Measurements from ENCODE around the gene DDX24. TPM values are rescaled to one million over a fixed set of nuclear protein-coding genes. Genes with fewer than 3 reads are reported as not detected.

Gene DDX24
- total RNA-seq, 1 donor from 2014 or later, result 109 TPM

- H3K4me3 ChIP-seq, result no peak overlapping the region
- intact Hi-C loops (cut with DNase I), result no loop called here
- H3K36me3 ChIP-seq, result no peaks in the 10 kb centered on the region
- H3K27me3 ChIP-seq, result no peaks in the 10 kb centered on the region
- H3K9me3 ChIP-seq, result no peaks in the 10 kb centered on the region
- TF ChIP-seq, protein P1, sequence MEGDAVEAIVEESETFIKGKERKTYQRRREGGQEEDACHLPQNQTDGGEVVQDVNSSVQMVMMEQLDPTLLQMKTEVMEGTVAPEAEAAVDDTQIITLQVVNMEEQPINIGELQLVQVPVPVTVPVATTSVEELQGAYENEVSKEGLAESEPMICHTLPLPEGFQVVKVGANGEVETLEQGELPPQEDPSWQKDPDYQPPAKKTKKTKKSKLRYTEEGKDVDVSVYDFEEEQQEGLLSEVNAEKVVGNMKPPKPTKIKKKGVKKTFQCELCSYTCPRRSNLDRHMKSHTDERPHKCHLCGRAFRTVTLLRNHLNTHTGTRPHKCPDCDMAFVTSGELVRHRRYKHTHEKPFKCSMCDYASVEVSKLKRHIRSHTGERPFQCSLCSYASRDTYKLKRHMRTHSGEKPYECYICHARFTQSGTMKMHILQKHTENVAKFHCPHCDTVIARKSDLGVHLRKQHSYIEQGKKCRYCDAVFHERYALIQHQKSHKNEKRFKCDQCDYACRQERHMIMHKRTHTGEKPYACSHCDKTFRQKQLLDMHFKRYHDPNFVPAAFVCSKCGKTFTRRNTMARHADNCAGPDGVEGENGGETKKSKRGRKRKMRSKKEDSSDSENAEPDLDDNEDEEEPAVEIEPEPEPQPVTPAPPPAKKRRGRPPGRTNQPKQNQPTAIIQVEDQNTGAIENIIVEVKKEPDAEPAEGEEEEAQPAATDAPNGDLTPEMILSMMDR (IDR thresholded peaks at IDR 0.05), result no peak
- peak in 1 of 2 donors; percentile 38 for TF ChIP-seq POLR2AphosphoS5 (IDR thresholded peaks at IDR 0.05; ENCODE audit: insufficient read depth in 1 of 2, low read depth in 1 of 2)
- H3K27ac ChIP-seq, result peak overlapping the region; percentile 77
- no peak for DNase-seq (ENCODE audit: extremely low spot score in 2 of 2)
- peaks cover 50% of the 10 kb centered on the region for H3K4me1 ChIP-seq
These were observed 34.1 kb upstream of the DDX24 start for GRCh38 chr14:94115058-94115591.

- H3K27me3 ChIP-seq, result no peaks in the 10 kb centered on the region
- no peaks in the 10 kb centered on the region for H3K9me3 ChIP-seq
- intact Hi-C loops (cut with DNase I), result no loop called here
- TF ChIP-seq, protein P1 (IDR thresholded peaks at IDR 0.05), result no peak
- no peak overlapping the region for H3K4me3 ChIP-seq
- H3K27ac ChIP-seq, result peak overlapping the region; percentile 77
- H3K4me1 ChIP-seq, result peaks cover 55% of the 10 kb centered on the region
- no peak for DNase-seq (ENCODE audit: extremely low spot score in 2 of 2)
- no peaks in the 10 kb centered on the region for H3K36me3 ChIP-seq
These were observed 33.6 kb upstream of the DDX24 start for GRCh38 chr14:94114589-94115057.

DNA sequence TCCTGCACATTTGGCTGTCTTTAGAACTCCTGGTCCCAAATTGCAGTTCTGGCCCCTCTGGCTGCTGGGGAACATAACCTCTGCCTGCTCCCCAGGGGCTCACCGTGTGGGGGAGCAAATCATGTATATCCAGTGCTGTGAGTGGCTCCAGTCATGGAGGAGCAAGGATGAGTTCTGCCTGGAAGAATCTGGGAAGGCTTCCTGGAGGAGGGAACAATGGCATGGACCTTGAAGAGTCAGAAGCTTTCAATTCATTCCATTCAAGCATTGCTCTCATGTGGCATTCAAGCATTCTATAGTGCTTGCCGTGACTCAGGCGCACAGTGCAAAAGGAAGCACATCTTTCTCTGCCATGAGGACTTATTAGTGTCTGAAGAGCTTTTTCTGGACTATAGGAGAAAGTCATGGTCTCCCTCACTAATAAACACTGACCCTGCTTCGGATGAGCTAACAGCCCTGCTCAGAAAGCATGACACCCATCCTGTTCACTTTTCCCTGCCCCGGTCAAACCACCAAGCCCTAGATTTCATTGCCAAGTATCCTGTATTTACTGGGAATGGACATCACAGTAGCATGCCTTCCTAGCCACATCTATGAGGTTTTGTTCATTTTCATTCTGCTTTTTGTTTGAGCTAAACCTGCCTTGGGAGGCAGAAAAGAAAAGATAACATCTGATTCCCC, 33.0 kb upstream of the DDX24 start:
- H3K27ac ChIP-seq, result peak overlapping the region; percentile 77
- no peaks in the 10 kb centered on the region for H3K27me3 ChIP-seq
- no peak for DNase-seq (ENCODE audit: extremely low spot score in 2 of 2)
- H3K9me3 ChIP-seq, result no peaks in the 10 kb centered on the region
- no peak overlapping the region for H3K4me3 ChIP-seq
- H3K4me1 ChIP-seq, result peaks cover 60% of the 10 kb centered on the region
- H3K36me3 ChIP-seq, result no peaks in the 10 kb centered on the region
- no peak for TF ChIP-seq POLR2AphosphoS5 (IDR thresholded peaks at IDR 0.05; ENCODE audit: insufficient read depth in 1 of 2, low read depth in 1 of 2)
- TF ChIP-seq POLR2A (IDR thresholded peaks at IDR 0.05), result no peak
- TF ChIP-seq, protein P1 (IDR thresholded peaks at IDR 0.05), result no peak
- intact Hi-C loops (cut with DNase I), result no loop called here

DNA sequence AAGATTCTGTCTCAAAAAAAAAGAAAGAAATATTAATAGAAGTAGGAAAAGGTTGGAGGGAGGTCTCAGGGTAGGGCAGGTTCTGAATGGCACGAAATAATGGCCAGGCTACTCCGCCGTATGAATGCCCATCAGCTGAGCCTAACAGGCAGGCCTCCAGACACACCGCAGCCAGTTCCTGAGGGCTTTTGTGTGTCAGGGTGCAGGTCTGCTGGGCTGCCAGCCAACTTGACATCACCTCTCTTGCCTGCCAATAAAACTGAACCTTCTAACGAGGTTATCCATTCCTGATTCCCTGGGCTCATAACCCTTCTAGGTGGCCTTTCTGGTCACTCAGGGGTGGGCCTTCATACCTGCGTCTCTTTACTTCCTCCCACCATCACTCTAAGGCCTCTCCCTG, 32.5 kb upstream of the DDX24 start:
- Histone ChIP-seq H3K4me3 (no peak overlapping the region), H3K4me1 (peaks cover 60% of the 10 kb centered on the region), H3K36me3 (no peaks in the 10 kb centered on the region), H3K27me3 (no peaks in the 10 kb centered on the region), H3K27ac (peak overlapping the region; percentile 77), H3K9me3 (no peaks in the 10 kb centered on the region)
- TF ChIP-seq POLR2AphosphoS5 (IDR thresholded peaks at IDR 0.05; ENCODE audit: insufficient read depth in 1 of 2, low read depth in 1 of 2) (no peak), POLR2A (IDR thresholded peaks at IDR 0.05) (no peak)
- TF ChIP-seq, protein P1 (IDR thresholded peaks at IDR 0.05), result no peak
- intact Hi-C loops (cut with DNase I), result no loop called here
- DNase-seq (ENCODE audit: extremely low spot score in 2 of 2), result no peak

GRCh38 chr14:94113073-94113472, 32.1 kb upstream of the DDX24 start:
- H3K27ac ChIP-seq, result peak overlapping the region; percentile 77
- TF ChIP-seq, protein P1 (IDR thresholded peaks at IDR 0.05), result no peak
- TF ChIP-seq POLR2AphosphoS5 (IDR thresholded peaks at IDR 0.05; ENCODE audit: insufficient read depth in 1 of 2, low read depth in 1 of 2) (no peak), POLR2A (IDR thresholded peaks at IDR 0.05) (no peak)
- peak overlapping the region in 1 of 2 donors; percentile 46 for H3K4me3 ChIP-seq
- no peaks in the 10 kb centered on the region for H3K36me3 ChIP-seq
- no peaks in the 10 kb centered on the region for H3K9me3 ChIP-seq
- H3K27me3 ChIP-seq, result no peaks in the 10 kb centered on the region
- H3K4me1 ChIP-seq, result peaks cover 60% of the 10 kb centered on the region
- DNase-seq (ENCODE audit: extremely low spot score in 2 of 2), result no peak
- intact Hi-C loops (cut with DNase I), result no loop called here

Measured in vagina (tissue), 2 donors.